Mesenchymal stem cell (in vitro differentiated cells and primary cell): ENCODE data around the gene TEAD1.

ENCODE experiments used
- DNase-seq: peaks from one replicate; pipeline ENCODE4 v3.0.0-alpha.2; 2013
- H2AFZ ChIP-seq: one replicate; pipeline ENCODE4 v1.6.1; 2013; ENCODE audit warnings: low read depth, mild to moderate bottlenecking, control low read depth, inconsistent platforms, low read length, moderate library complexity
- H2AK5ac ChIP-seq: 2 replicates; pipeline ENCODE4 v1.6.1; 2013; ENCODE audit warnings: low read length, moderate library complexity, mild to moderate bottlenecking, inconsistent platforms; ENCODE audit not compliant: severe bottlenecking
- H2BK120ac ChIP-seq: one replicate; pipeline ENCODE4 v1.6.1; 2013; ENCODE audit warnings: low read depth, mild to moderate bottlenecking, inconsistent platforms, low read length, moderate library complexity
- H2BK12ac ChIP-seq, 2 experiments: one replicate each; pipeline ENCODE4 v1.6.1; 2013; ENCODE audit warnings: inconsistent platforms in 2 of 2, low read length in 2 of 2, mild to moderate bottlenecking in 2 of 2, moderate library complexity in 2 of 2, control low read depth in 1 of 2
- H2BK15ac ChIP-seq: one replicate; pipeline ENCODE4 v1.6.1; 2013; ENCODE audit warnings: mild to moderate bottlenecking, low read depth, inconsistent platforms; ENCODE audit not compliant: poor library complexity, severe bottlenecking
- H2BK5ac ChIP-seq: 2 replicates; pipeline ENCODE4 v1.6.1; 2013; ENCODE audit warnings: low read depth, mild to moderate bottlenecking, low read length, control low read depth, inconsistent platforms; ENCODE audit not compliant: poor library complexity, severe bottlenecking
- H3K14ac ChIP-seq, 2 experiments: one replicate each; pipeline ENCODE4 v1.6.1; 2013; ENCODE audit warnings: inconsistent platforms in 2 of 2, low read length in 2 of 2, control low read depth in 1 of 2, mild to moderate bottlenecking in 1 of 2, moderate library complexity in 1 of 2
- H3K18ac ChIP-seq, 2 experiments: one replicate each; pipeline ENCODE4 v1.6.1; 2013; ENCODE audit warnings: inconsistent platforms in 2 of 2, low read length in 2 of 2, control low read depth in 1 of 2, low read depth in 1 of 2, mild to moderate bottlenecking in 1 of 2
- H3K23ac ChIP-seq, 2 experiments: one replicate each; pipeline ENCODE4 v1.6.1; 2013; ENCODE audit warnings: inconsistent platforms in 2 of 2, low read length in 2 of 2, mild to moderate bottlenecking in 2 of 2, moderate library complexity in 2 of 2, control low read depth in 1 of 2
- H3K27ac ChIP-seq: 2 replicates; pipeline ENCODE4 v1.5.1; 2013; ENCODE audit warnings: mild to moderate bottlenecking, moderate library complexity, low read length, control low read depth, inconsistent platforms; ENCODE audit not compliant: poor library complexity, severe bottlenecking
- H3K27me3 ChIP-seq, 2 experiments: 2 replicates each; pipeline versions ENCODE4 v1.6.1 to v1.7.0; 2013; ENCODE audit warnings: low read length in 2 of 2, mild to moderate bottlenecking in 2 of 2, moderate library complexity in 2 of 2, control low read depth in 1 of 2, inconsistent platforms in 1 of 2; ENCODE audit not compliant: control insufficient read depth in 1 of 2, insufficient read depth in 1 of 2
- H3K36me3 ChIP-seq, 2 experiments: 2 replicates each; pipeline versions ENCODE4 v1.6.1 to v1.7.0; 2013; ENCODE audit warnings: low read length in 2 of 2, control low read depth in 1 of 2, inconsistent platforms in 1 of 2, low read depth in 1 of 2, mild to moderate bottlenecking in 1 of 2; ENCODE audit not compliant: insufficient read depth in 2 of 2, control insufficient read depth in 1 of 2
- H3K4ac ChIP-seq, 2 experiments: one replicate each; pipeline ENCODE4 v1.6.1; 2013; ENCODE audit warnings: inconsistent platforms in 2 of 2, low read length in 2 of 2, mild to moderate bottlenecking in 2 of 2, moderate library complexity in 2 of 2, control low read depth in 1 of 2, low read depth in 1 of 2
- H3K4me1 ChIP-seq: 2 replicates; pipeline ENCODE4 v1.6.1; 2013; ENCODE audit warnings: low read depth, low read length, control low read depth; ENCODE audit not compliant: control insufficient read depth, insufficient read depth
- H3K4me2 ChIP-seq: 2 replicates; pipeline ENCODE4 v1.6.1; 2013; ENCODE audit warnings: low read length, mild to moderate bottlenecking, inconsistent platforms; ENCODE audit not compliant: poor library complexity, severe bottlenecking
- H3K4me3 ChIP-seq, 2 experiments: 2 replicates each; pipeline versions ENCODE4 v1.5.1 to v1.7.0; 2013; ENCODE audit warnings: low read length in 2 of 2, mild to moderate bottlenecking in 2 of 2, control low read depth in 1 of 2, low read depth in 1 of 2; ENCODE audit not compliant: insufficient read depth in 1 of 2
- H3K79me1 ChIP-seq: replicated peaks from 2 replicates; pipeline ENCODE4 v1.6.1; 2013; ENCODE audit warnings: mild to moderate bottlenecking, control low read depth, low read length, inconsistent platforms; ENCODE audit not compliant: poor library complexity, severe bottlenecking
- H3K9ac ChIP-seq: 2 replicates; pipeline ENCODE4 v1.7.0; 2013; ENCODE audit warnings: mild to moderate bottlenecking, low read length, moderate library complexity
- H3K9me3 ChIP-seq: 2 replicates; pipeline ENCODE4 v1.7.0; 2013; ENCODE audit warnings: mild to moderate bottlenecking, low read length; ENCODE audit not compliant: control insufficient read depth
- H4K8ac ChIP-seq: one replicate; pipeline ENCODE4 v1.6.1; 2013; ENCODE audit warnings: inconsistent platforms, mild to moderate bottlenecking, low read length, moderate library complexity
- H4K91ac ChIP-seq: one replicate; pipeline ENCODE4 v1.6.1; 2013; ENCODE audit warnings: mild to moderate bottlenecking, low read length, inconsistent platforms
- WGBS: methylation state at CpG from one replicate; pipeline ENCODE4 v1.1.7; 2013; ENCODE audit warnings: mixed read lengths; 5-methylcytosine and 5-hydroxymethylcytosine counted together

The TEAD1 gene

GRCh38 chr11:12678991-12679390 is 4.8 kb downstream of the TEAD1 start:
- Histone ChIP-seq H3K4me2 (no peak overlapping the region), H4K8ac (peak overlapping the region; percentile 63), H3K23ac (no peak overlapping the region), H2BK15ac (no peak overlapping the region), H2AK5ac (no peak overlapping the region), H3K4me3 (peak overlapping the region in 1 of 2 experiments; percentile 90), H3K9ac (peak overlapping the region; percentile 98), H3K36me3 (peaks cover 4 to 9% of the 10 kb centered on the region in 2 experiments), H3K14ac (no peak overlapping the region), H2BK5ac (no peak overlapping the region), H3K4me1 (peaks cover 12% of the 10 kb centered on the region), H2AFZ (no peak overlapping the region), H3K4ac (peak overlapping the region in 1 of 2 experiments; percentile 0), H3K79me1 (no peaks in the 10 kb centered on the region), H3K27me3 (no peaks in the 10 kb centered on the region), H2BK12ac (no peak overlapping the region), H4K91ac (no peak overlapping the region), H3K18ac (peak overlapping the region in 1 of 2 experiments; percentile 81), H3K9me3 (no peaks in the 10 kb centered on the region), H2BK120ac (no peak overlapping the region), H3K27ac (no peak overlapping the region)
- WGBS: 36% methylated on average over 4 of the region's 5 CpGs
- DNase-seq: no peak

- H2BK120ac ChIP-seq: no peak overlapping the region
- no peak overlapping the region for H3K27ac ChIP-seq
- no peak overlapping the region for H3K18ac ChIP-seq
- no peak overlapping the region for H3K4ac ChIP-seq
- no peak overlapping the region for H3K14ac ChIP-seq
- H3K79me1 ChIP-seq: no peaks in the 10 kb centered on the region
- no peak overlapping the region for H2BK12ac ChIP-seq
- no peak overlapping the region for H3K23ac ChIP-seq
- no peak overlapping the region for H2AFZ ChIP-seq
- H4K8ac ChIP-seq: no peak overlapping the region
- peak overlapping the region; percentile 98 for H3K9ac ChIP-seq
- no peak overlapping the region for H4K91ac ChIP-seq
- peaks cover 14% of the 10 kb centered on the region for H3K4me1 ChIP-seq
- H2BK15ac ChIP-seq: no peak overlapping the region
- peaks cover 4 to 9% of the 10 kb centered on the region in 2 experiments for H3K36me3 ChIP-seq
- no peaks in the 10 kb centered on the region for H3K9me3 ChIP-seq
- H2AK5ac ChIP-seq: no peak overlapping the region
- H3K27me3 ChIP-seq: no peaks in the 10 kb centered on the region
- H3K4me3 ChIP-seq: peak overlapping the region in 1 of 2 experiments; percentile 90
- H2BK5ac ChIP-seq: no peak overlapping the region
- no peak overlapping the region for H3K4me2 ChIP-seq
- DNase-seq: no peak
Measured at GRCh38 chr11:12679471-12679870, 5.2 kb downstream of the TEAD1 start.

GRCh38 chr11:12680246-12680939 is 6.2 kb downstream of the TEAD1 start:
- WGBS: 2% methylated on average over 18 of the region's 21 CpGs
- H3K14ac ChIP-seq: no peak overlapping the region

DNA sequence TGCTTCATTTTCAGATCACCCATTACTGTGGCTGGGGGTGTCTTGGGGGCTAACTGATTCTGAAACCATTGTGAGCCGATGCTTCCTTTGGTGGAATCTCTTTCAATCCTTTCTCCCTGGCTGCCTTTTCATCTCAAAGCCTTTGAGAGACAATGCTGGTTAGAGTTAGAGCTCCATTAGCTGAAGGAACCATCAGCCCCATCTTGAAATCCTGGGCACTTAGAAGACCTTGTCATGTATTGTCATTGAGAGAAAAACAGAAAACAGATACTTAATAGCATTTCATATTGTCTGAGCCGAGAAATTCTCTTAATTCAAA is 6.7 kb downstream of the TEAD1 start:
- Histone ChIP-seq H2BK15ac (no peak overlapping the region), H3K27ac (peak overlapping the region; percentile 48), H3K4me1 (peaks cover 16% of the 10 kb centered on the region), H4K91ac (peak overlapping the region; percentile 8), H3K9me3 (no peaks in the 10 kb centered on the region), H2AK5ac (peak overlapping the region; percentile 4), H2BK5ac (no peak overlapping the region), H2BK120ac (no peak overlapping the region), H3K4me2 (peak overlapping the region; percentile 24), H2BK12ac (peak overlapping the region in 1 of 2 experiments; percentile 84), H3K14ac (no peak overlapping the region), H3K4ac (peak overlapping the region in 1 of 2 experiments; percentile 81), H3K27me3 (no peaks in the 10 kb centered on the region), H3K9ac (peak overlapping the region; percentile 2), H3K36me3 (peaks cover 4 to 9% of the 10 kb centered on the region in 2 experiments), H3K4me3 (peak overlapping the region in 1 of 2 experiments; percentile 10), H3K23ac (no peak overlapping the region), H2AFZ (no peak overlapping the region), H3K18ac (peak overlapping the region; percentile 10 to 40), H3K79me1 (no peaks in the 10 kb centered on the region), H4K8ac (peak overlapping the region; percentile 45)
- no peak for DNase-seq
- 0% methylated on average over 1 of the region's 2 CpGs for WGBS

More at GRCh38 chr11:12680246-12680939, 6.2 kb downstream of the TEAD1 start:
- Histone ChIP-seq H3K36me3 (peaks cover 4 to 9% of the 10 kb centered on the region in 2 experiments), H3K27ac (peak overlapping the region; percentile 48), H3K4me3 (peak overlapping the region in 1 of 2 experiments; percentile 52), H4K91ac (peak overlapping the region; percentile 8), H3K23ac (no peak overlapping the region), H3K27me3 (no peaks in the 10 kb centered on the region), H4K8ac (no peak overlapping the region), H2BK15ac (no peak overlapping the region), H3K79me1 (no peaks in the 10 kb centered on the region), H3K9ac (peak overlapping the region; percentile 98), H2BK5ac (no peak overlapping the region), H3K4me2 (peak overlapping the region; percentile 24), H3K4me1 (peaks cover 16% of the 10 kb centered on the region), H2BK120ac (no peak overlapping the region), H3K9me3 (no peaks in the 10 kb centered on the region), H3K4ac (peak overlapping the region in 1 of 2 experiments; percentile 81), H2AK5ac (peak overlapping the region; percentile 4), H2BK12ac (peak overlapping the region in 1 of 2 experiments; percentile 84), H2AFZ (no peak overlapping the region), H3K18ac (peak overlapping the region; percentile 10 to 40)
- peak; percentile 96 for DNase-seq
